Kidney (tissue), 14 donors: Measurements from ENCODE around the gene RNASE11. TPM values are rescaled to one million over a fixed set of nuclear protein-coding genes. Genes with fewer than 3 reads are reported as not detected.

Experiments used
- DNase-seq, 5 donors: peaks; one replicate each; pipeline ENCODE4 v3.0.0-alpha.2; 2013 to 2020
- FAIRE-seq: peaks from 2 replicates; lab custom pipeline; 2012; peaks lifted over from hg19 to GRCh38; lab: Jason Lieb, UNC
- H3K27ac ChIP-seq, 2 donors: one replicate each; pipeline ENCODE4 v1.7.0; 2013; ENCODE audit warnings: low read depth in 2 of 2, low read length in 2 of 2, inconsistent platforms in 1 of 2
- H3K27me3 ChIP-seq: one replicate; pipeline ENCODE4 v1.7.1; 2013; ENCODE audit warnings: low read length, inconsistent platforms; ENCODE audit not compliant: control insufficient read depth, insufficient read depth
- H3K36me3 ChIP-seq, 3 donors: one replicate each; pipeline versions ENCODE4 v1.7.0 to v1.7.1; 2013; ENCODE audit warnings: low read length in 3 of 3, control low read depth in 1 of 3, inconsistent platforms in 1 of 3; ENCODE audit not compliant: insufficient read depth in 3 of 3, control insufficient read depth in 2 of 3
- H3K4me1 ChIP-seq, 3 donors: one replicate each; pipeline versions ENCODE4 v1.7.0 to v1.7.1; 2013; ENCODE audit warnings: low read length in 3 of 3, inconsistent platforms in 1 of 3, low read depth in 1 of 3; ENCODE audit not compliant: control insufficient read depth in 2 of 3, insufficient read depth in 2 of 3
- H3K4me3 ChIP-seq, 3 donors: one replicate each; pipeline versions ENCODE4 v1.7.0 to v1.8.1; 2013; ENCODE audit warnings: low read length in 3 of 3, control low read depth in 1 of 3, inconsistent platforms in 1 of 3
- H3K9ac ChIP-seq, 3 donors: one replicate each; pipeline versions ENCODE4 v1.7.0 to v1.7.1; 2013; ENCODE audit warnings: low read length in 3 of 3, control low read depth in 1 of 3, inconsistent platforms in 1 of 3
- H3K9me3 ChIP-seq, 3 donors: one replicate each; pipeline versions ENCODE4 v1.7.0 to v1.7.1; 2013; ENCODE audit warnings: low read length in 3 of 3, control low read depth in 1 of 3, inconsistent platforms in 1 of 3; ENCODE audit not compliant: control insufficient read depth in 2 of 3, insufficient read depth in 1 of 3
- CTCF ChIP-seq: IDR thresholded peaks from 3 replicates; pipeline ENCODE4 v1.5.1; 2012; ENCODE audit warnings: mild to moderate bottlenecking, moderate library complexity, borderline replicate concordance; ENCODE audit not compliant: insufficient read depth; ENCODE audit errors: extremely low read depth
- intact Hi-C: fragments of 100-400 bp; cut with DNase I; formaldehyde crosslinking; loops from one replicate; pipeline ENCODE4 v1.11.1; 2022
- polyA plus RNA-seq: library from polyadenylated mRNA; stranded (reverse); fragments of 350-450 nt; fragmentation: Illumina TruSeq; extraction: RNeasy Lipid Tissue Mini Kit (QIAGEN cat#74804); gene quantifications from one replicate; pipeline ENCODE4 v1.2.3, GENCODE V29; 2014; ENCODE audit warnings: low read depth, low replicate concordance; ENCODE audit not compliant: insufficient read depth
- total RNA-seq: library from RNA; stranded (reverse); fragmentation: NEBNext Ultra II Directional; extraction: Animal tissue kit (Norgen Biotek cat#: 25700); gene quantifications from one replicate; pipeline ENCODE4 v1.2.1, GENCODE V29; 2021
- donor health status: control.
- donor health status: control.
- donor health status: control.
- donor health status: control.
- donor health status: control.
- donor health status: DM: yes; HTN: yes; CAD: no.
- donor health status: Normal renal cell carcinoma (clear cell type).

RNASE11 gene
- total and polyA plus RNA-seq, 2 donors from 2014 or later = not detected

GRCh38 chr14:20615996-20616395, 28.2 kb upstream of the RNASE11 start:
- H3K9ac ChIP-seq = no peak overlapping the region
- no peaks in the 10 kb centered on the region for H3K9me3 ChIP-seq
- H3K27me3 ChIP-seq = no peaks in the 10 kb centered on the region
- FAIRE-seq (no peak), DNase-seq (no peak)
- H3K27ac ChIP-seq = no peak overlapping the region
- H3K4me3 ChIP-seq = no peak overlapping the region
- H3K36me3 ChIP-seq = no peaks in the 10 kb centered on the region
- TF ChIP-seq CTCF = no peak
- peaks cover 0 to 2% (median 0%) of the 10 kb centered on the region in 3 donors for H3K4me1 ChIP-seq
- intact Hi-C loops = no loop called here

GRCh38 chr14:20614038-20614840, 26.4 kb upstream of the RNASE11 start:
- Histone ChIP-seq H3K27me3 (no peaks in the 10 kb centered on the region), H3K9me3 (no peaks in the 10 kb centered on the region), H3K27ac (peak overlapping the region; percentile 36 to 81), H3K9ac (peak overlapping the region; percentile 76 to 90 (median 85)), H3K36me3 (no peaks in the 10 kb centered on the region), H3K4me3 (peak overlapping the region; percentile 87 to 96 (median 95)), H3K4me1 (peaks cover 0 to 6% (median 0%) of the 10 kb centered on the region in 3 donors)
- TF ChIP-seq CTCF = no peak
- intact Hi-C loops = loop anchor here (5.0 kb wide), 1 partner anchor 73 kb away; the partner anchor contains the start of gene ANG
- FAIRE-seq = no peak
- peak in 2 of 5 donors; percentile 35 to 70 for DNase-seq

GRCh38 chr14:20613094-20614037, 25.6 kb upstream of the RNASE11 start:
- Histone ChIP-seq H3K9ac (peak overlapping the region; percentile 76 to 90 (median 85)), H3K27me3 (no peaks in the 10 kb centered on the region), H3K27ac (peak overlapping the region; percentile 75 to 81), H3K4me3 (peak overlapping the region; percentile 87 to 96 (median 95)), H3K4me1 (peaks cover 0 to 6% (median 0%) of the 10 kb centered on the region in 3 donors), H3K9me3 (no peaks in the 10 kb centered on the region), H3K36me3 (no peaks in the 10 kb centered on the region)
- TF ChIP-seq CTCF = peak; percentile 78
- peak; percentile 87 to 98 (median 95) for DNase-seq
- peak; percentile 51 for FAIRE-seq
- intact Hi-C loops = loop anchor here (5.0 kb wide), 1 partner anchor 74 kb away; the partner anchor contains the start of gene ANG
